ENCODE measurements around the gene PTPRU.

The PTPRU gene

DNA sequence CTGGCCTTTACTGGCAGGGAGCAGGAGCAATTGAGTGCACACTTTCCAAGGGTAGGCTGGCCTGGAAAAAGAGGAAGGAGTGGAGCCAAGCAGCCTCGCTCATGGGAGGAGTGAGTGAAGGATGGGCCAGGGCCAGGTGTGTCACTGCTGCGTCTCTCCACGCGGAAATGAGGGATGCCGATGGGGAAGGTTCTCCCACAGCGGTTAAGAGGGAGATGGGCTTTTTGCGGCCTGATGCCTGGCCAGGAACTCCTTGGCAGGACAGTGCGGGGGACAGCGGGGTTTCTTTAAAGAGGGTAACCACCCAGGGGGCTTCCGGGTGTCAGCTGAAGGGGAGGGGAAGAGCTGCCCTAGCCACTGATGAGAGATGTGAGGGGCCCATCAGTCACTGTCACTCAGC lies 82.4 kb downstream of the PTPRU start:
- ChIA-PET POLR2A (no interaction called here), CTCF (no interaction called here)
- TF ChIP-seq ELF4 (IDR thresholded peaks at IDR 0.05) (no peak), L3MBTL2 (conservative IDR thresholded peaks at IDR 0.05) (no peak), ARNT (IDR thresholded peaks at IDR 0.05) (no peak), BHLHE40 (IDR thresholded peaks at IDR 0.05; ENCODE audit: borderline replicate concordance) (no peak), ZNF384 (IDR thresholded peaks at IDR 0.05) (no peak), SUZ12 (IDR thresholded peaks at IDR 0.05) (no peak), HDGF (IDR thresholded peaks at IDR 0.05; ENCODE audit: borderline replicate concordance) (no peak), FOXM1 (IDR thresholded peaks at IDR 0.05; ENCODE audit: borderline replicate concordance) (no peak), TARDBP (IDR thresholded peaks at IDR 0.05) (no peak), FOXA1 (IDR thresholded peaks at IDR 0.05) (no peak), SP1 (IDR thresholded peaks at IDR 0.05) (no peak), LEF1 (IDR thresholded peaks at IDR 0.05; ENCODE audit: borderline replicate concordance) (no peak), NFRKB (IDR thresholded peaks at IDR 0.05) (no peak)
- TF ChIP-seq, protein P1, sequence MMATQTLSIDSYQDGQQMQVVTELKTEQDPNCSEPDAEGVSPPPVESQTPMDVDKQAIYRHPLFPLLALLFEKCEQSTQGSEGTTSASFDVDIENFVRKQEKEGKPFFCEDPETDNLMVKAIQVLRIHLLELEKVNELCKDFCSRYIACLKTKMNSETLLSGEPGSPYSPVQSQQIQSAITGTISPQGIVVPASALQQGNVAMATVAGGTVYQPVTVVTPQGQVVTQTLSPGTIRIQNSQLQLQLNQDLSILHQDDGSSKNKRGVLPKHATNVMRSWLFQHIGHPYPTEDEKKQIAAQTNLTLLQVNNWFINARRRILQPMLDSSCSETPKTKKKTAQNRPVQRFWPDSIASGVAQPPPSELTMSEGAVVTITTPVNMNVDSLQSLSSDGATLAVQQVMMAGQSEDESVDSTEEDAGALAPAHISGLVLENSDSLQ (IDR thresholded peaks at IDR 0.05), result no peak
- DNase-seq (ENCODE audit: extremely low spot score), result no peak

DNA sequence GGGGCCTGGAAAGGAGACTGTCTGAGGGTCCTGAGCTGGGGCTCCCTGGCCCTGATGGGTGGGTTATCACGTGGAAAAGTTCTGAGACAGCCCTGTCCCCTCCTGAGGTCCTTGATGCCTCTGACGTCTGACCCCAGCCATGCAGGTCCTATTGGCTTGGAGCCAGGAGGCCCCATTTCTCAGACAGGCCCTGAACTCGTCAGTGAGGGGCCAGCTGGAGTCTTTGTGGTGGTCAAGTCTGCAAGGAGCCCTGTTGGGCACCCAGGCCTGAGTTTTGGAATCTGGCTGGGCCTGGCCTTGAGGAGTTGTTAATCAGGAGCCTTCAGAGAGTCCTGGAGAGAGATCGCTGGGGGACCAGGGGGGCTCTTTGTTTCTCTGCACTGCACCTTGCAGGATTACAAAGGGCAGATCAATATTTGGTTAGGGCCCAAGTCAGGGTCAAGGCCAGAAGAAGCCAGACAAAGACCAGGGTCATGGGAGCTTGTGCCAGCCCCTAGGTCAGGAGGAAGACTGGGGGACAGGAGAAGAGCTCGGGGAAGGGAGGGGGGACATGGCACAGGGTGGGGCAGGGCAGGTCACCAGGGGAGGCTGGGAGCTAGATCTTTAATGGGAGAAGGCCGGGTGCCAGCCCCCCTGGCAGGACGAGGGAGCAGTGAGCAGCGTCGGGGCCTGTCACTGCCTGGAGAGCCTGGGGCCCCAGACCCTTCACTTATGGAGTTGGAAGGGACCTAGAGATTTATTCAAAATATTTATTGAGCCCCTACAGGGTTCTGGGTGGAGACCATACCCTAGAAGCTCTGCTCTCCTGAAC lies 83.2 kb downstream of the PTPRU start:
- POLR2A ChIA-PET, result no interaction called here
- CTCF ChIA-PET, result no interaction called here
- DNase-seq (ENCODE audit: extremely low spot score), result no peak
- TF ChIP-seq CTBP1 (IDR thresholded peaks at IDR 0.05; ENCODE audit: borderline replicate concordance), result no peak
- TF ChIP-seq FOXM1 (IDR thresholded peaks at IDR 0.05; ENCODE audit: borderline replicate concordance), result no peak
- TF ChIP-seq L3MBTL2 (conservative IDR thresholded peaks at IDR 0.05), result no peak
- no peak for TF ChIP-seq TARDBP (IDR thresholded peaks at IDR 0.05)
- TF ChIP-seq, protein P1 (IDR thresholded peaks at IDR 0.05), result no peak
- TF ChIP-seq ZNF384 (IDR thresholded peaks at IDR 0.05), result no peak
- TF ChIP-seq FOXK2 (IDR thresholded peaks at IDR 0.05), result no peak
- TF ChIP-seq LEF1 (IDR thresholded peaks at IDR 0.05; ENCODE audit: borderline replicate concordance), result no peak
- no peak for TF ChIP-seq BHLHE40 (IDR thresholded peaks at IDR 0.05; ENCODE audit: borderline replicate concordance)
- no peak for TF ChIP-seq HDGF (IDR thresholded peaks at IDR 0.05; ENCODE audit: borderline replicate concordance)
- no peak for TF ChIP-seq SP1 (IDR thresholded peaks at IDR 0.05)
- TF ChIP-seq SUZ12 (IDR thresholded peaks at IDR 0.05), result no peak
- no peak for TF ChIP-seq ARNT (IDR thresholded peaks at IDR 0.05)
- TF ChIP-seq NFRKB (IDR thresholded peaks at IDR 0.05), result no peak
- TF ChIP-seq FOXA1 (IDR thresholded peaks at IDR 0.05), result no peak
- TF ChIP-seq ELF4 (IDR thresholded peaks at IDR 0.05), result no peak

DNA sequence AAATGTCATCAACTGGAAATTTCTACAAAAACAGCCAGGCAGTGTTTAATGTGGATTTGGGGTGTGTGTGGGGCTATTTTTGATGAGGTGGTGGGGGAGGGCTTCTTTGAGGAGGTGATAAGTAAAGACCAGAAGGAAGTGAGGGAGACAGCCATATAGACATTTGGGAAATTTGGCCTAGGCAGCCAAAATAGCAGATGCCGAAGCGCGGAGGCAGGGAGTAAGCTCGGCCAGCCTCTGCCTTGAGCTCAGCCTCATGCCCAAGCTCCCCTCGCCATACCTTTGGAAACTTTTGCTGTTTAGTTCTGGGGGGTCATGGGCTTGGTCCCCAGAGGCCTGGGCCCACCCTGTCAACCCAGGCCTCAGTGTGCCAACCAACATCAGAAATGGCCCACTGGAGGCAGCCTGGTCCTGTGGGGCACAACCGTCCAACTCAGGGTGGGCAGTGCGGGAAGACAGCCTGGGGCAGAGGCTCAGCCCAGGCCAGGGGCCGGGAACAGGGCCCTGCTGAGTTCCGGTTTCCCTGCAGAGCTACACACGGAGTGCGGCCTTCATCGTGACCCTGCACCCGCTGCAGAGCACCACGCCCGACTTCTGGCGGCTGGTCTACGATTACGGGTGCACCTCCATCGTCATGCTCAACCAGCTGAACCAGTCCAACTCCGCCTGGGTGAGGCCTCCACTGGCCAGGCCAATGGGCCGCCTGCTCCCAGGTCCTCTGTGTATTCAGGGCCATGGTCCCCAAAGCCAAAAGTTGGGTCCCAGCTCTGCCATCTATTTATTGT lies 84.0 kb downstream of the PTPRU start:
- TF ChIP-seq SUZ12 (IDR thresholded peaks at IDR 0.05) (no peak), ARNT (IDR thresholded peaks at IDR 0.05) (no peak), FOXK2 (IDR thresholded peaks at IDR 0.05) (no peak), BHLHE40 (IDR thresholded peaks at IDR 0.05; ENCODE audit: borderline replicate concordance) (no peak), ZNF384 (IDR thresholded peaks at IDR 0.05) (no peak), FOXM1 (IDR thresholded peaks at IDR 0.05; ENCODE audit: borderline replicate concordance) (no peak), FOXA1 (IDR thresholded peaks at IDR 0.05) (no peak), HDGF (IDR thresholded peaks at IDR 0.05; ENCODE audit: borderline replicate concordance) (no peak), LEF1 (IDR thresholded peaks at IDR 0.05; ENCODE audit: borderline replicate concordance) (no peak), SP1 (IDR thresholded peaks at IDR 0.05) (no peak), CTBP1 (IDR thresholded peaks at IDR 0.05; ENCODE audit: borderline replicate concordance) (no peak), ELF4 (IDR thresholded peaks at IDR 0.05) (no peak), TARDBP (IDR thresholded peaks at IDR 0.05) (no peak), NFRKB (IDR thresholded peaks at IDR 0.05) (no peak), L3MBTL2 (conservative IDR thresholded peaks at IDR 0.05) (no peak)
- TF ChIP-seq, protein P1 (IDR thresholded peaks at IDR 0.05), result no peak
- POLR2A ChIA-PET, result no interaction called here
- DNase-seq (ENCODE audit: extremely low spot score), result no peak
- CTCF ChIA-PET, result no interaction called here

DNA sequence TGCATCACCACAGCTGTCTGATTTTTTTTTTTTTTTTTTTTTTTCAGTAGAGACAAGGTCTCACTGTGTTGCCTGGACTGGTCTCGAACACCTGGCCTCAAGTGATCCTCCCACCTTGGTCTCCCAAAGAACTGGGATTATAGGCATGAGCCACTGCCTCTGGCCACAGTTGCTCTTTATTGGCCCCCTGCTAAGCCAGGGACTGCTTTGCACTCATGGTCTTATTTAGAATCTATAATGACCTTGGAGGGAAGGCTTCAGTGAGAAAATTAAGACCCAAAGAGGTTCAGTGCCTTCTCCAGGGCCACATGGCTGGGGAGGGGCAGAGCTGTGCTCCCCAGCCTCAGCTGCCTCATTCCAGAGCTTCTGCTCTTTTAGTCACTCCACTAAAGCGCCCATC lies 84.9 kb downstream of the PTPRU start:
- POLR2A ChIA-PET, result no interaction called here
- no peak for TF ChIP-seq SP1 (IDR thresholded peaks at IDR 0.05)
- TF ChIP-seq CTBP1 (IDR thresholded peaks at IDR 0.05; ENCODE audit: borderline replicate concordance), result no peak
- no peak for TF ChIP-seq HDGF (IDR thresholded peaks at IDR 0.05; ENCODE audit: borderline replicate concordance)
- no peak for TF ChIP-seq ELF4 (IDR thresholded peaks at IDR 0.05)
- TF ChIP-seq ZNF384 (IDR thresholded peaks at IDR 0.05), result no peak
- TF ChIP-seq SUZ12 (IDR thresholded peaks at IDR 0.05), result no peak
- no peak for TF ChIP-seq FOXM1 (IDR thresholded peaks at IDR 0.05; ENCODE audit: borderline replicate concordance)
- TF ChIP-seq ARNT (IDR thresholded peaks at IDR 0.05), result no peak
- TF ChIP-seq BHLHE40 (IDR thresholded peaks at IDR 0.05; ENCODE audit: borderline replicate concordance), result no peak
- no peak for DNase-seq (ENCODE audit: extremely low spot score)
- CTCF ChIA-PET, result no interaction called here

DNA sequence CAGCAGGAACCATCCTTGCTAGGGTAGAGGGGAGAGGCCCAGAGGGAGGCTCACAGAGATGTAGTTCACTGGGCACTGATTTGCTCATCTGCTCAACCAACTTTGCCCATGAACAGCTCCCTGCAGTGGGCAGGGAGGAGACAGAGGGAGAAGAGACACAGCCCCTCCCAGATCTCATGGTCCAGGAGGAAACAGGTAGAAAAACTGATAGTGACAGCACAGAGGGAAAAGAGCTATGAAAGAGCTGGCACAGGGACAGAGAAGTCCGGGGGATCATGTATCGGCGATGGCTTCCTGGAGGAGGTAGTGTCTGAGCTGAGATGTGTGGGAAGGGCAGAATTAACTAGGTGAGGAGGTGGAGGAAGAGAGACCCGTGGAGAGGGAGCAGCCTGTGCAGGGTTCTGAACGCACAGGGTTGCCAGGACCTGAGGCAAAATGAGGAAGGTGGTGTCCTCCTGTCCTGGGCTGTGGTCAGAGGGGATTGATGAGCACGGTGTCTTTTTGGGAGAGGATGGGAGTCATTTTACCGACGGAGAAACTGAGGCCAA lies 85.9 kb downstream of the PTPRU start:
- CTCF ChIA-PET, result interaction anchor here (0.6 kb wide), 2 partner anchors 9 to 152 kb away, joined by 3 to 4 read pairs; no protein-coding TSS in a partner anchor
- TF ChIP-seq FOXK2 (IDR thresholded peaks at IDR 0.05) (no peak), FOXM1 (IDR thresholded peaks at IDR 0.05; ENCODE audit: borderline replicate concordance) (no peak), L3MBTL2 (conservative IDR thresholded peaks at IDR 0.05) (no peak), TARDBP (IDR thresholded peaks at IDR 0.05) (no peak), LEF1 (IDR thresholded peaks at IDR 0.05; ENCODE audit: borderline replicate concordance) (no peak), FOXA1 (IDR thresholded peaks at IDR 0.05) (no peak), CTBP1 (IDR thresholded peaks at IDR 0.05; ENCODE audit: borderline replicate concordance) (no peak)
- TF ChIP-seq, protein P1 (IDR thresholded peaks at IDR 0.05), result no peak

More for the DNA sequence above, 85.9 kb downstream of the PTPRU start:
- POLR2A ChIA-PET, result no interaction called here
- DNase-seq (ENCODE audit: extremely low spot score), result no peak

Data from HEK293T (cell line).